ENCODE results near the gene METTL3.

METTL3 gene

DNA sequence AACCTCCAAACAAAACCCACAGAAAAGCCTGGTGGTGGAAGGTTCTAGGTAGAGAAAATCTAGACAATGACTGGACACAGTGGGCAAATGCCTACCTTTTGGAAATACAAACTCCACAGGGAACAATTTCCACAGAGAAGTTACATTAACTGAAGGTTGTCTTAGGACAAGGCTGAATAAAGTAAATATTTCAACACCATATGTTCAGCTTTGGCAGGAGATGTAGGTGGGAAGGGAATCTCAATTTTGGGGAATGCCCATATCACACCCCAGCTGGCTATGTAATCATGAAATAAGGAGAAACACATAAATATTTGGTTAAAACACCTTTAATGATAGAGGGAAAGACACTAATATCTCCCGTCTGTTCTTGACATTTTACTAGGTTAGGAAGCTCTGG, 9.6 kb upstream of the METTL3 start:
- Mint-ChIP-seq H3K4me1 (peaks cover 0 to 4% of the 10 kb centered on the region in 2 donors), H3K27me3 (peaks cover 10 to 14% of the 10 kb centered on the region in 2 donors), H3K36me3 (no peaks in the 10 kb centered on the region), H3K9me3 (no peaks in the 10 kb centered on the region), H3K27ac (no peak overlapping the region), H3K4me3 (no peak overlapping the region)
- DNase-seq (no peak), ATAC-seq (replicated peaks) (no peak)

DNA sequence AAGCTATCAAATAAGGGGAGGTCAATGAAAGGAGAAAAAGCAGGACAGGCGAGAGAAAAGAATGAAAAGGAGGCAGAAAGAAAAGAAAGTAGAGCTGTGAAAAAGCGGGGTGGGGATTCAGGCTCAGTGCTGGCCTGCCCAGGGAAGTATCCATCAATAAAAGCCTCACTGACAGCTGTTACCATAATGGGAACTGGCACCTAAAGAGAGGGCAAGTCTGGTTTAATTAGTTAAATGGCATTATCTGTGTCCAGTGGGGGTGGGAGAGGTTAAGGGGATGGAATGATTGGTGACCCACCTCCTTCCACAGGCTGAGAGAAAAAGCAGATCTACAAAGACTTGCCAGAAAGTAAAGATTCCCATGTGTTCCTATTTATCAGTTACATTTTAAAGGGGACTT, 7.6 kb upstream of the METTL3 start:
- H3K27me3 Mint-ChIP-seq, result peaks cover 12 to 16% of the 10 kb centered on the region in 2 donors
- no peak overlapping the region for H3K27ac Mint-ChIP-seq
- no peak overlapping the region for H3K4me3 Mint-ChIP-seq
- H3K4me1 Mint-ChIP-seq, result no peaks in the 10 kb centered on the region
- H3K36me3 Mint-ChIP-seq, result no peaks in the 10 kb centered on the region
- H3K9me3 Mint-ChIP-seq, result no peaks in the 10 kb centered on the region
- DNase-seq (no peak), ATAC-seq (replicated peaks) (no peak)

DNA sequence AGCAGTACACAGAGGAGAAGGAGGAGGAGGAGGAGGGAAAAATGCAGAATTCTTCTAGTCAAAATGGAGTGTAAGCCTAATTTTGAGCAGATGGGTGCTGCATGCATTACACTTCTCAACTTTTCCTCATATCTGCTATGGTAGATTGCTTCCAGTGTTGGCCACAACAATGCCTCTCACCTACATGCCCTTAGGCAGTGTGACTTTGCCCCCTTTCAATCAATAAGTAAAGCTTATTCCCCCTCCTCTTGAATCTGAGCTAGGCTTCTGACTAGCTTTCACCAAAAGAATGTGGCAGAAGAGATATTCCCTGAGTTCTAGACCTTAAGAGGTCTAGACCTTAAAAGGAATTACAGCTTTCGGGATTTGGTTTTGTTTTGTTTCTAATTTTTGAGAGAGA, 3.2 kb upstream of the METTL3 start:
- Mint-ChIP-seq H3K9me3 (peaks cover 0 to 2% of the 10 kb centered on the region in 2 donors), H3K36me3 (peaks cover 4 to 6% of the 10 kb centered on the region in 2 donors), H3K4me3 (no peak overlapping the region), H3K27me3 (peaks cover 10 to 12% of the 10 kb centered on the region in 2 donors), H3K4me1 (peaks cover 11 to 12% of the 10 kb centered on the region in 2 donors), H3K27ac (no peak overlapping the region)
- ATAC-seq (replicated peaks) (no peak), DNase-seq (no peak)

DNA sequence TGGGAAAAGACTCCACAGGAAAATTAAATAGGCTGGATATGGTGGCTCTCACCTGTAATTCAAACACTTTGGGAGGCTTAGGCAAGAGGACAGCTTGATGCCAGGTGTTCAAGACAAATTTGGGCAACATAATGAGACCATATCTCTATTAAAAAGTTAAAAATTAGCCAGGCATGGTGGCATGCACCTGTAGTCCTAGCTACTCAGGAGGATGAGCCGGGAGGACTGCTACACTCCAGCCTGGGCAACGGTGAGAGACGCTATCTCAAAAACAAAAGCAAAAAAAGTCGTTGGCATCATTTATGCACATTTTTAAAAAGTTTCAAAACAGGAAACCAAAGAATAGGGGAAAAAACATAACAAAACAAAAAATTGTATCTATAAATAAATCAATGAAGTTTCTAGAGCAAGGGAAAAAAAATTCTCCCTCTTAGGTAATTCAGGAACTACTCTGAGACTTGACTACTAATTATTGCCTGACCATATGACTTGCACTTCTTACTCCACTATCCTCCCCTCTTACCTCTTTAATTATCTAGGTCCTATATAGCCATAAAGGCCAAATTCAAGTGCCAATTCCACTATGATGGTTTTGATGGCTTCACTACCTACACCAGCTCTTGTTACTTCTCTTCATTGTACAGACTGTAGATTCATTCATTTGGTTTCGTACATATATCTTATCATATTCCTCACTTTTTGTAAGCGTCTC, 1.6 kb downstream of the METTL3 start:
- peaks cover 16 to 46% of the 10 kb centered on the region in 2 donors for H3K4me1 Mint-ChIP-seq
- H3K9me3 Mint-ChIP-seq, result peaks cover 0 to 2% of the 10 kb centered on the region in 2 donors
- no peak for ATAC-seq (replicated peaks)
- peak overlapping the region; percentile 11 for H3K27ac Mint-ChIP-seq
- H3K4me3 Mint-ChIP-seq, result peak overlapping the region; percentile 97 to 99
- DNase-seq, result no peak
- no peaks in the 10 kb centered on the region for H3K27me3 Mint-ChIP-seq
- H3K36me3 Mint-ChIP-seq, result peaks cover 22 to 27% of the 10 kb centered on the region in 2 donors

DNA sequence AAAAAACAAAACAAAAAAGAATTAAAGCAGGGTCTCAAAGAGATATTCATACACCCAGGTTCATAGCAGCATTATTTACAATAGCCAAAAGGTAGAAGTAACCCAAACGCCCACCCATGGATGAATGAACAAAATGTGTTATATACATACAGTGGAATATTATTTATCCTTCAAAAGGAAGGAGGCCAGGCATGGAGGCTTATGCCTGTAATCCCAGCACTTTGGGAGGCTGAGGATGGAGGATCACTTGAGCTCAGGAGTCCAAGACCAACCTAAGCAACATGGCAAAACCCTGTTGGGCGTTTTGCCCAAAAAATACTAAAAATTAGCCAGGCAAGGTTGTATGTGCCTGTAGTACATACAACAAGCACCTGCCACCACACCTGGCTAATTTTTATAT, 4.6 kb downstream of the METTL3 start:
- H3K27me3 Mint-ChIP-seq, result no peaks in the 10 kb centered on the region
- H3K4me3 Mint-ChIP-seq, result no peak overlapping the region
- ATAC-seq (replicated peaks) (no peak), DNase-seq (no peak)
- no peak overlapping the region for H3K27ac Mint-ChIP-seq
- peaks cover 0 to 2% of the 10 kb centered on the region in 2 donors for H3K9me3 Mint-ChIP-seq
- peaks cover 18 to 56% of the 10 kb centered on the region in 2 donors for H3K4me1 Mint-ChIP-seq
- H3K36me3 Mint-ChIP-seq, result peaks cover 24 to 42% of the 10 kb centered on the region in 2 donors

DNA sequence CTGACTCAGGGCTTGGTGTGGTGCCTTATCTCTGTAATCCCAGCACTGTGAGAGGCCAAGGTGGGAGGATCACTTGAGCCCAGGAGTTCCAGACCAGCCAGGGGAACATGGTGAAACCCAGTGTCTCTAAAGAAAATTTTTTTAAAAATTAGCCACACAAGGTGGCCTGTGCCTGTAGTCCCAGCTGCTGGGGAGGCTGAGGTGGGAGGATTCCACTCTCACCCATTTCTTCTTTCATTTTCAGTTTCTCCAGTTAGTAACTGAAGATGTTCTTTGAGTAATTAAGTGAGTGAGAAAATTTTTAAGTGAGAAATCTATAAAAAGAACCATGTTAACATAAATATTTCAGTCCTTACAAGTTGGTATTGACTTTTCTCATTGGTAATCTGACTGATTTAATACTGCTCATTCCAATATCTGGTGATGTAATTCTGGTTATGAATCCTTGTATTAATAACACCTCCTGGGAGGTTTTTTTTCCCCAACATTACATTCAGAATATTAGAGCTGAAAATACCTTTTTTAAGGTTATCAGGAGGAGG, 6.1 kb downstream of the METTL3 start:
- H3K4me1 Mint-ChIP-seq, result peaks cover 14 to 57% of the 10 kb centered on the region in 2 donors
- H3K9me3 Mint-ChIP-seq, result no peaks in the 10 kb centered on the region
- DNase-seq (no peak), ATAC-seq (replicated peaks) (peak; percentile 51 to 55)
- H3K27me3 Mint-ChIP-seq, result no peaks in the 10 kb centered on the region
- H3K36me3 Mint-ChIP-seq, result peaks cover 26 to 47% of the 10 kb centered on the region in 2 donors
- peak overlapping the region; percentile 56 for H3K27ac Mint-ChIP-seq
- H3K4me3 Mint-ChIP-seq, result peak overlapping the region in 1 of 2 donors; percentile 11

DNA sequence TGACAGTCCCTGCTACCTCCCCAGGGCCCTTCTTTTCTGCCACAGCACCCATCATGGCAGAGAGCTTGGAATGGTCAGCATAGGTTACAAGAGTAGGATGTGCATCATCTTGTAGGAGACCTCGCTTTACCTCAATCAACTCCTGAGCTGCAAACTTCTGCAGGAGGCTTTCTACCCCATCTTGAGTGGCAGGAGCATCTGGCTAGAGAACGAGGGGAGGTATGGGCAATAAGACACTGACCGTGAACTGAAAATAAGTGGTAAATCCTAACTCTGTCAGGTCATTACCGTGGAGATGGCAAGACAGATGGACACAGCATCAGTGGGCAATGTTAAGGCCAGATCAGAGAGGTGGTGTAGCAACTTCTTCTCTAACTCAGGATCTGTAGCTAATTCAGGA, 7.8 kb downstream of the METTL3 start:
- Mint-ChIP-seq H3K9me3 (no peaks in the 10 kb centered on the region), H3K27ac (no peak overlapping the region), H3K27me3 (no peaks in the 10 kb centered on the region), H3K4me3 (no peak overlapping the region), H3K4me1 (peaks cover 12 to 40% of the 10 kb centered on the region in 2 donors), H3K36me3 (peaks cover 32 to 47% of the 10 kb centered on the region in 2 donors)
- DNase-seq (no peak), ATAC-seq (replicated peaks) (no peak)

DNA sequence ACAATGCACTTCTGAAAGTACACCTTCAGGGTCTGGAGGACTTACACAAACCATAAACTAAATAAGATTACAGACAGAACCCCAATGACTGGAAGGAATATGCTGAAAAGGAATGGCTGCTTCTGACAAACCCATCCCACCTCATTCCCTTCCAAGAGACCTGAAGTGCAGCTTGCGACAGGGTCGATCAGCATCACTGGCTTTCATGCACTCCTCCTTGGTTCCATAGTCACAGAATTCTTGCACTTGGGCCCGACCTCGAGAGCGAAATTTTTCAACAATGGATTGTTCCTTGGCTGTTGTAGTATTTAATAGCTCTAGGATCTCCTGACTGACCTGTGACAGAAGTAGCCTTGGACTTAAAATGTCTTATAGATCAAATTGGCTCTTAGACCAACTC, 9.6 kb downstream of the METTL3 start:
- Mint-ChIP-seq H3K9me3 (no peaks in the 10 kb centered on the region), H3K4me3 (no peak overlapping the region), H3K36me3 (peaks cover 23 to 42% of the 10 kb centered on the region in 2 donors), H3K27ac (no peak overlapping the region), H3K27me3 (no peaks in the 10 kb centered on the region), H3K4me1 (peaks cover 12 to 27% of the 10 kb centered on the region in 2 donors)
- ATAC-seq (replicated peaks) (no peak), DNase-seq (no peak)

DNA sequence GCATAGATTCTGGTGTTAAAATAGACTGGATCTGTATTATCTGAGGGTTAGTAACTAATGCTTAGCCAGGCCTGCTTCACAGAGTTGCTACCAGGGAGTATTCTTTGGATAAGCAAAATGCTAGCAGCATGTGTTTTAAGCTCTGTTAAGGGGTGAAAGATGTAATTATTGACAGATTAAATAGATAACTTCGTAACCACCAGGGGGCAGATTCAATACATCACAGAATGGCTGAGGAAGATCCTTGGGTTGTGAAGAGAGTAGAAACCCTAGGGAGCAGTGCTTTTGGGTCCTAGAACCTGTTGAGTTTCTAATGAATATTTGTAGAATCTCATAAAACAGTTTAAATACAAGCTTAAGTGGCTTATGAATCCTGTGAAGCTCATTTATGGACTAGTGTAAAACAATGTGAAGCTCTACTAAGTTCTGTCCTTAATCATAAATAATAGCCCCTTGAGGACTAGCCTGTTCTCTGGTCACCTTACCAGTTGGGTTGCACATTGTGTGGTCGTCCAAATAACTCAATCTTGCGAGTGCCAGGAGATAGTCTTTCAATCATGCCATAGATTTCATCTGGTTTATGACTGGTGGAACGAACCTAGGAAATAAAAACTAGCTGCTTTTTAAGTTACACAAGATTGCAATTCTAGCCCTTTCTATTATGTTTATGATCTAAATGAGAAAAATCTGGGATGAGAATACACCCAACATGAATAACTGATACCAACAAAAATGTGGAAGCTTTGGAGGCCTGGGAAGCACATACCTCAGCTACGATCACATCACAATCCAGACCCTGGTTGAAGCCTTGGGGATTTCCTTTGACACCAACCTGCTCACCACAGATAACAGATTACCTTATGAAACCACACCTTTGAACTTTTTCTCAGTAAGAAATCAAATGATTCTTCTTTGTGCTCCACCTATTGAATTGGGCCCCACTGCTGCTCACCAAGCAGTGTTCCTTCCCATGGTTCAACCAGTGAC, 12.3 kb downstream of the METTL3 start:
- Mint-ChIP-seq H3K27ac (no peak overlapping the region), H3K36me3 (peaks cover 22 to 50% of the 10 kb centered on the region in 2 donors), H3K4me3 (no peak overlapping the region), H3K27me3 (no peaks in the 10 kb centered on the region), H3K9me3 (no peaks in the 10 kb centered on the region), H3K4me1 (peaks cover 9 to 15% of the 10 kb centered on the region in 2 donors)
- DNase-seq, result no peak
- ATAC-seq (replicated peaks), result peak; percentile 70 to 74

DNA sequence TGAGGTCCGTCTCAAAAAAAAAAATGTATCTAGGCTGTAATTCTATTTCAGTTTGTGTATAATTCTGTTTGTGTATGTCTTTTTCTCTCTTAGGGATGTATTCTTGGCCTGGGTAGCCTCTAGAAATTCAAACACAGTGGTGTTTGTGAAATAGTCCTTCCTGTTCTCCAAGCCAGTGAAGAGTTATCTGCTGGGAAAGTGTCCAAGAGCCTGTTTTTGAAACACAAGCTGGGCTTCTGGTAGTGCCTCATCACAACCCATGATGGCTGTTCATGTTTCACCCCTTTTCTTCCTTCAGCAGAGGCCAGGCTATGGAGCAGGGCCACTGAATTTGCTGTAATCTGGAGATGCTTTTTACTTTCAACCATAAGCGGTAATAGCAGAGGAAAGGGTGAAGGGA, 14.7 kb downstream of the METTL3 start:
- ATAC-seq (replicated peaks) (no peak), DNase-seq (no peak)
- Mint-ChIP-seq H3K9me3 (no peaks in the 10 kb centered on the region), H3K27me3 (no peaks in the 10 kb centered on the region), H3K36me3 (peaks cover 30 to 46% of the 10 kb centered on the region in 2 donors), H3K4me3 (no peak overlapping the region), H3K27ac (no peak overlapping the region), H3K4me1 (peaks cover 5% of the 10 kb centered on the region in 2 donors)

DNA sequence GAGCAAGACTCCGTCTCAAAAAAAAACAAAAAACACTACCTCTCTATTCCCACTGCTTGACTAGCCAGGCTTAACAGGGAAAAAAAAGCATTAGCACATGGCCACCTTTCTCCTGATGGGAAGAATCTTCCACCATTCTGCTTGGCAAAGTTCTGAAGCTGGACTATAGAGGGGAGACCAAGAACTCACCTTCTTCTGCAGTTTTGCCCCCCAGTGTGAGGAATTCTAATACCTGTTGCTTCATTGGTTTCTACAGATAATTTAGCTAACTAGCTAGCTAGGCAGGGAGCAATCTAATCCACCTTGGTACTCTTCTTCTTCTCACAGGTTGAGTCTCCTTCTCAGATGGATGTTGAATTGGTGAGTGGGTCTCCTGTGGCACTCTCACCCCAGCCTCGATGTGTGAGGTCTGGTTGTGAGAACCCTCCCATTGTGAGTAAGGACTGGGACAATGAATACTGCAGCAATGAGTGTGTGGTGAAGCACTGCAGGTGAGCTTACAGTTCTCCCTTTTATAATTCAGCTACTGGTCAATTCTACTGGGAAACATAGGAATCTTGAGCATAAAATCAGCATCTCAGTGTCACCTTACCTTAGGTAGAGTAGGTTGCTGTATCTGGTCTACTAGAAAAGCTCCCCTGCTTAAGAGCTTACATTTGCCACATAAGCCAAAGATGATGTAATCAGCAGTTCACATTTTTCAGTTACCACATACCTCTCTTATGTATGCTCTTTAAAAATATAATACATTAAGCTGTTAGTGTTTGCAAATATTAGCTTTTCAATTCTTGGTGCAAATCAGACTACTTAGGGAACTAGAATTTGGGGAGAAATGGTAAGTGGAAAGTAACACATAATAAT, 16.0 kb downstream of the METTL3 start:
- DNase-seq (no peak), ATAC-seq (replicated peaks) (no peak)
- Mint-ChIP-seq H3K27ac (peak overlapping the region; percentile 17), H3K4me1 (peaks cover 0 to 5% of the 10 kb centered on the region in 2 donors), H3K9me3 (no peaks in the 10 kb centered on the region), H3K4me3 (no peak overlapping the region), H3K27me3 (no peaks in the 10 kb centered on the region), H3K36me3 (peaks cover 29 to 42% of the 10 kb centered on the region in 2 donors)

DNA sequence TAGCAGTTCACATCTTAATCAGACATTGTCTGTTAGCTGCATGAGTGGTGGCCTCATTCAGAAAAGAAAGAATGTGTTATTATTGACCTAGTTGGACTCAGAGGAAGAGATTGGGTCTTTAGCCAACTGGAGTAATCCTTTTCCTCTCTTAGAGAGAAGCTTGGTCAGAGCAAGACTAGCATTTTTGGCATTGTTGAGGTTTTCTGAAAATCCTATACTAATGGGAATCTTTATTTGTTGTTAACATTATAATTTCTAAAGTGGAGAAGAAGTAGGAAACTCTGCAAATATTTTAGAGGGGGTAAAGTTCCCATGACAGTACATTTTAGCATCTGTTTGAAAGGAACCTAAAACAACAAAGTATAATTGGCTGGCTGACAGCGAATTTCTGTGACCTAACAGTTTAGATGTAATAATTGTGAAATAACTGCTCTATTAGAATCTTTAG, 24.5 kb downstream of the METTL3 start:
- ATAC-seq (replicated peaks) (no peak), DNase-seq (no peak)
- no peak overlapping the region for H3K27ac Mint-ChIP-seq
- no peaks in the 10 kb centered on the region for H3K27me3 Mint-ChIP-seq
- H3K36me3 Mint-ChIP-seq, result peaks cover 10 to 16% of the 10 kb centered on the region in 2 donors
- H3K4me1 Mint-ChIP-seq, result peaks cover 0 to 6% of the 10 kb centered on the region in 2 donors
- no peak overlapping the region for H3K4me3 Mint-ChIP-seq
- no peaks in the 10 kb centered on the region for H3K9me3 Mint-ChIP-seq

DNA sequence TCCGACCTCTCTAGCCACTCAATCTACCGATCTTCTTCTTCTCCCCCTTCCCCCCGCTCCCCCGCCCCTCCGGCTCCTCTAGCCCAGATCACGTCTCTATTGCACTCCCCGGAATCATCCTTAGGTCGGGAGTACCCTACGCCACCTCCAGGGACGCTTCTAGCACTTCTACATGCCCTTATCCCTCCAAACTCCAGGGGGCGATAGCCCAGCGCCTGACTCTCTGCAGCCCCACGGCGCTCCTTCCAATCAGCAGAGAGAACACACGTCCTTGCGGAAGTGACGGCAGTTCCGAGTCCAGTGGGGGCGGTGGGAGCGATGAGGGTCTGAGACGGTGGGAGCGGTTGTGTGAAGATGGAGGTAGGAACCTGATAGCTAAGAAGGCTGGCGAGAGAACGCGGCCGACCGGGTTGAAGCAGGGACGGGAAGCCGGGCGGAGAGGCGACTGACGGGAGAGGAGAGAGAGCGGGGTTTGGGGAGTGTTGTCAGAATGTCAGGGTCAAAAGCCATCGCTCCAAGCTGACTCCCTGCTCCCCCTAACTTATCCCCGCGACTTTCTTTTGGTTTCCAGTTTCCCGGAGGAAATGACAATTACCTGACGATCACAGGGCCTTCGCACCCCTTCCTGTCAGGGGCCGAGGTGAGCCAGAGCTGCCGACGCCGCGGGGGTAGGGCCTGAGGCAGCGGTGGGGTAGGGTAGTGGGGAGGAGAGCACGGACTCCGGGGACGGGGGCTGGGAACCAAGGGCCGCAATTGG, 34.0 kb downstream of the METTL3 start, which contains the start of the genes RAB2B and TOX4:
Gene RAB2B (minus strand): TSS at position 35 of the 757 bp plus-strand sequence. CDS start 87 bp downstream, outside the sequence.
Gene TOX4 (plus strand): TSS at position 271 of the 757 bp plus-strand sequence. CDS start 84 bp downstream, at position 355.
- Mint-ChIP-seq H3K36me3 (peaks cover 12 to 26% of the 10 kb centered on the region in 2 donors), H3K27ac (peak within 1 kb of the TSS; percentile 97), H3K4me3 (peak within 1 kb of the TSS; percentile 99), H3K27me3 (no peaks in the 10 kb centered on the region), H3K9me3 (no peaks in the 10 kb centered on the region), H3K4me1 (peaks cover 17 to 30% of the 10 kb centered on the region in 2 donors)
- DNase-seq (peak; percentile 97), ATAC-seq (replicated peaks) (peak; percentile 98 to 99)

All from stimulated activated naive B cell treated with anti-CD40 and anti-IgM and Interleukin-4, amounts not matched to agents 10 μg/mL and 1 μg/mL and 100 μg/mL, for 72 hours (primary cell).